ENCODE results near the gene HS3ST6. TPM values are rescaled to one million over a fixed set of nuclear protein-coding genes. Genes with fewer than 3 reads are reported as not detected.

Gene HS3ST6
- total and polyA plus RNA-seq, 2 of the 13 experiments (the other 11 are each of a cell fraction or from before 2014, with no cell fraction given), result not detected

- TF ChIP-seq HBP1 (CRISPR knock-in tag; IDR thresholded peaks at IDR 0.05; ENCODE audit: low read depth) (0 out of 2 replicates have a peak, but pooled peaks have one; percentile 29), TGIF2 (CRISPR knock-in tag; IDR thresholded peaks at IDR 0.05) (peak; percentile 92), SP1 (IDR thresholded peaks at IDR 0.05) (no peak), SP1 (CRISPR knock-in tag; IDR thresholded peaks at IDR 0.05) (no peak), ZNF335 (CRISPR knock-in tag; IDR thresholded peaks at IDR 0.05) (0 out of 2 replicates have a peak, but pooled peaks have one; percentile 2), FOSL1 (CRISPR knock-in tag; IDR thresholded peaks at IDR 0.05; ENCODE audit: borderline replicate concordance) (0 out of 2 replicates have a peak, but pooled peaks have one; percentile 46), ASH2L (IDR thresholded peaks at IDR 0.05; ENCODE audit: insufficient read length, low read depth, low read length) (peak; percentile 41), SRSF1 (optimal IDR thresholded peaks at IDR 0.05; ENCODE audit: low read depth, low read length) (peak; percentile 0), SSRP1 (CRISPR knock-in tag; IDR thresholded peaks at IDR 0.05) (peak; percentile 40; the same call in 1 of the 2 replicates), PRMT3 (CRISPR knock-in tag; IDR thresholded peaks at IDR 0.05; ENCODE audit: borderline replicate concordance, low read depth) (peak; percentile 29; the same call in 1 of the 2 replicates), TARDBP (CRISPR knock-in tag; IDR thresholded peaks at IDR 0.05) (no peak), SAP130 (CRISPR knock-in tag; IDR thresholded peaks at IDR 0.05; ENCODE audit: low read depth) (peak; percentile 56; the same call in 1 of the 2 replicates)
These were observed 45.7 kb upstream of the HS3ST6 start (continued) for GRCh38 chr16:1963806-1964505.
